H9 (cell line): ENCODE data around the gene DDX24. TPM values are rescaled to one million over a fixed set of nuclear protein-coding genes. Genes with fewer than 3 reads are reported as not detected.

Experiments
- DNase-seq: peaks from one replicate; pipeline ENCODE4 v3.0.0-alpha.2; 2017
- H2AFZ ChIP-seq: one replicate; pipeline ENCODE4 v1.6.1; 2013; ENCODE audit warnings: mild to moderate bottlenecking, low read length, control low read depth, moderate library complexity
- H2AK5ac ChIP-seq: 2 replicates; pipeline ENCODE4 v1.6.1; 2013; ENCODE audit warnings: low read length, control low read depth, mixed read lengths; ENCODE audit not compliant: insufficient read length
- H2BK120ac ChIP-seq: one replicate; pipeline ENCODE4 v1.6.1; 2013; ENCODE audit warnings: low read depth, mild to moderate bottlenecking, low read length, control low read depth, inconsistent platforms; ENCODE audit not compliant: poor library complexity, severe bottlenecking
- H2BK12ac ChIP-seq: 2 replicates; pipeline ENCODE4 v1.6.1; 2013; ENCODE audit warnings: low read length, control low read depth, mixed read lengths, low read depth; ENCODE audit not compliant: insufficient read length
- H2BK15ac ChIP-seq: 2 replicates; pipeline ENCODE4 v1.6.1; 2013; ENCODE audit warnings: low read depth, low read length, control low read depth
- H2BK20ac ChIP-seq: one replicate; pipeline ENCODE4 v1.6.1; 2013; ENCODE audit warnings: low read depth, mild to moderate bottlenecking, low read length, control low read depth, inconsistent platforms; ENCODE audit not compliant: poor library complexity, severe bottlenecking
- H2BK5ac ChIP-seq: 2 replicates; pipeline ENCODE4 v1.6.1; 2013; ENCODE audit warnings: low read length, control low read depth, mixed read lengths; ENCODE audit not compliant: insufficient read length
- H3K14ac ChIP-seq: 2 replicates; pipeline ENCODE4 v1.6.1; 2013; ENCODE audit warnings: low read length, control low read depth; ENCODE audit not compliant: insufficient read depth
- H3K18ac ChIP-seq: 2 replicates; pipeline ENCODE4 v1.6.1; 2013; ENCODE audit warnings: low read depth, mild to moderate bottlenecking, mixed read lengths, low read length, control low read depth; ENCODE audit not compliant: insufficient read length
- H3K23ac ChIP-seq: 2 replicates; pipeline ENCODE4 v1.6.1; 2013; ENCODE audit warnings: low read length, control low read depth, mixed read lengths, low read depth; ENCODE audit not compliant: insufficient read length
- H3K23me2 ChIP-seq: 2 replicates; pipeline ENCODE4 v1.6.1; 2013; ENCODE audit warnings: low read depth, mild to moderate bottlenecking, mixed read lengths, low read length, control low read depth; ENCODE audit not compliant: insufficient read length, poor library complexity, severe bottlenecking
- H3K27ac ChIP-seq: 2 replicates; pipeline ENCODE4 v1.5.1; 2013; ENCODE audit warnings: low read length, control low read depth, mixed read lengths, low read depth; ENCODE audit not compliant: insufficient read length
- H3K27me3 ChIP-seq: 2 replicates; pipeline ENCODE4 v1.6.1; 2013; ENCODE audit warnings: low read length, control low read depth, inconsistent platforms; ENCODE audit not compliant: insufficient read depth
- H3K4ac ChIP-seq: 2 replicates; pipeline ENCODE4 v1.6.1; 2013; ENCODE audit warnings: low read depth, mild to moderate bottlenecking, control low read depth, inconsistent platforms, low read length, moderate library complexity
- H3K4me1 ChIP-seq: 2 replicates; pipeline ENCODE4 v1.6.1; 2013; ENCODE audit warnings: low read length, control low read depth, inconsistent platforms; ENCODE audit not compliant: insufficient read depth
- H3K4me2 ChIP-seq: 2 replicates; pipeline ENCODE4 v1.6.1; 2013; ENCODE audit warnings: low read length, control low read depth, mixed read lengths; ENCODE audit not compliant: insufficient read length, insufficient read depth
- H3K56ac ChIP-seq: 2 replicates; pipeline ENCODE4 v1.6.1; 2013; ENCODE audit warnings: low read depth, mild to moderate bottlenecking, mixed read lengths, low read length, control low read depth; ENCODE audit not compliant: insufficient read length
- H3K79me1 ChIP-seq: 2 replicates; pipeline ENCODE4 v1.6.1; 2013; ENCODE audit warnings: low read depth, mild to moderate bottlenecking, moderate library complexity, low read length, control low read depth, inconsistent platforms; ENCODE audit not compliant: insufficient read depth, poor library complexity, severe bottlenecking
- H3K79me2 ChIP-seq: 2 replicates; pipeline ENCODE4 v1.6.1; 2013; ENCODE audit warnings: low read length, control low read depth, inconsistent platforms; ENCODE audit not compliant: insufficient read depth
- H3K9ac ChIP-seq: 2 replicates; pipeline ENCODE4 v1.6.1; 2013; ENCODE audit warnings: low read length, control low read depth, mixed read lengths; ENCODE audit not compliant: insufficient read length; ENCODE audit errors: extremely low read depth
- H3K9me3 ChIP-seq: one replicate; pipeline ENCODE4 v1.6.1; 2013; ENCODE audit warnings: low read depth, low read length, inconsistent platforms; ENCODE audit not compliant: control insufficient read depth
- H3T11ph ChIP-seq: one replicate; pipeline ENCODE4 v1.6.1; 2013; ENCODE audit warnings: mild to moderate bottlenecking, low read length, control low read depth, inconsistent platforms
- H4K20me1 ChIP-seq: one replicate; pipeline ENCODE4 v1.6.1; 2013; ENCODE audit not compliant: control insufficient read depth, insufficient read length, insufficient read depth
- H4K5ac ChIP-seq: 2 replicates; pipeline ENCODE4 v1.6.1; 2013; ENCODE audit warnings: low read depth, mild to moderate bottlenecking, mixed read lengths, low read length, control low read depth; ENCODE audit not compliant: insufficient read length
- H4K8ac ChIP-seq: replicated peaks from 2 replicates; pipeline ENCODE4 v1.6.1; 2013; ENCODE audit warnings: low read length, control low read depth, mixed read lengths, low read depth; ENCODE audit not compliant: insufficient read length
- H4K91ac ChIP-seq: 2 replicates; pipeline ENCODE4 v1.6.1; 2013; ENCODE audit warnings: low read depth, mild to moderate bottlenecking, moderate library complexity, mixed read lengths, low read length, control low read depth; ENCODE audit not compliant: insufficient read length
- H3K27ac Mint-ChIP-seq, 3 experiments: 2 replicates in 2 of 3; 3 replicates in 1 of 3; pipeline ENCODE4 v1.8.0; 2020 to 2021; ENCODE audit warnings: mixed read lengths in 3 of 3, mild to moderate bottlenecking in 1 of 3, moderate library complexity in 1 of 3
- H3K27me3 Mint-ChIP-seq: 2 replicates; pipeline ENCODE4 v1.8.0; 2021; ENCODE audit warnings: low read depth, mild to moderate bottlenecking, moderate library complexity, mixed read lengths
- H3K36me3 Mint-ChIP-seq, 3 experiments: 2 replicates in 2 of 3; 3 replicates in 1 of 3; pipeline ENCODE4 v1.8.0; 2020 to 2021; ENCODE audit warnings: low read depth in 3 of 3, mixed read lengths in 3 of 3; ENCODE audit not compliant: insufficient read depth in 1 of 3
- H3K4me1 Mint-ChIP-seq, 2 experiments: 2 replicates each; pipeline ENCODE4 v1.8.0; 2020; ENCODE audit warnings: mixed read lengths in 2 of 2
- H3K4me3 Mint-ChIP-seq, 2 experiments: 2 replicates in 1 of 2; 3 replicates in 1 of 2; pipeline ENCODE4 v1.8.0; 2020 to 2021; ENCODE audit warnings: mild to moderate bottlenecking in 2 of 2, mixed read lengths in 2 of 2, moderate library complexity in 1 of 2
- H3K9me3 Mint-ChIP-seq, 2 experiments: 2 replicates in 1 of 2; 3 replicates in 1 of 2; pipeline ENCODE4 v1.8.0; 2020; ENCODE audit warnings: mild to moderate bottlenecking in 2 of 2, mixed read lengths in 2 of 2, moderate library complexity in 1 of 2
- CTCF ChIP-seq: fragments of 200-600 bp; sonication (generic); conservative IDR thresholded peaks from 3 replicates; pipeline ENCODE4 v1.8.0; 2021; ENCODE audit warnings: antibody characterized with exemption, mild to moderate bottlenecking
- WGBS: extraction: QIAGEN DNeasy Blood & Tissue Kit; methylation state at CpG from one replicate; pipeline ENCODE4 v1.1.7; 2013; ENCODE audit warnings: missing lambda C conversion rate, low lambda C conversion rate, mixed read lengths; ENCODE audit not compliant: insufficient read length; ENCODE audit errors: extremely low coverage; 5-methylcytosine and 5-hydroxymethylcytosine counted together
- total RNA-seq: library from RNA; stranded (reverse); gene quantifications from 2 replicates; pipeline ENCODE4 v1.2.1, GENCODE V29; 2021

DDX24 gene
- total RNA-seq, 1 experiment from 2014 or later: 172 TPM

- Histone ChIP-seq H3K14ac (no peak overlapping the region), H2BK12ac (no peak overlapping the region), H4K20me1 (no peaks in the 10 kb centered on the region), H4K5ac (no peak overlapping the region), H3K56ac (no peak overlapping the region), H4K8ac (no peak overlapping the region), H2BK20ac (no peak overlapping the region), H3K18ac (no peak overlapping the region), H3K27ac (no peak overlapping the region), H3K4me1 (no peaks in the 10 kb centered on the region), H3K9me3 (no peaks in the 10 kb centered on the region), H2BK15ac (no peak overlapping the region), H3K27me3 (no peaks in the 10 kb centered on the region), H3K23ac (no peak overlapping the region), H3K79me1 (no peaks in the 10 kb centered on the region), H2BK120ac (no peak overlapping the region), H3K4me2 (no peak overlapping the region), H4K91ac (no peak overlapping the region), H3K79me2 (no peaks in the 10 kb centered on the region), H3K23me2 (no peaks in the 10 kb centered on the region), H3K9ac (no peak overlapping the region), H2AFZ (no peak overlapping the region), H2AK5ac (no peak overlapping the region), H2BK5ac (no peak overlapping the region), H3K4ac (no peak overlapping the region), H3T11ph (no peak overlapping the region)
- Mint-ChIP-seq H3K4me3 (no peak overlapping the region), H3K36me3 (peaks cover 0 to 47% (median 37%) of the 10 kb centered on the region in 3 experiments), H3K9me3 (no peaks in the 10 kb centered on the region), H3K4me1 (peaks cover 4 to 9% of the 10 kb centered on the region in 2 experiments; a peak in 2 of 4 replicates), H3K27me3 (no peaks in the 10 kb centered on the region), H3K27ac (peak overlapping the region; percentile 27 to 87 (median 55); a peak in 3 of 7 replicates)
- TF ChIP-seq CTCF: no peak
- DNase-seq: no peak
- WGBS: no CpG with 5 or more reads among the region's 18 CpGs
Measured at GRCh38 chr14:94041551-94042346, 39.3 kb downstream of the DDX24 start.
